Astrocyte of the cerebellum (primary cell): Measurements from ENCODE around the gene IRF6.
A peak's percentile ranks its signal among the peaks of the same experiment; 100 is the strongest.
"Not testable (repeated sequence)": the region's sequence is repeated elsewhere in the genome, so short reads cannot be mapped to it uniquely, and the experiment has no call there.

Experiments used
- DNase-seq: peaks from one replicate; pipeline ENCODE4 v3.0.0-alpha.2; 2011; ENCODE audit warnings: low read depth
- H3K4me3 ChIP-seq: 2 replicates; pipeline ENCODE4 v1.5.1; 2011; ENCODE audit warnings: mild to moderate bottlenecking, low read depth, low read length, moderate library complexity
- CTCF ChIP-seq: IDR thresholded peaks from 2 replicates; pipeline ENCODE4 v1.5.1; 2012; ENCODE audit warnings: low read length, low read depth, moderate library complexity, mild to moderate bottlenecking; ENCODE audit errors: missing control alignments
- in situ Hi-C: cut with HindIII; loops from 2 replicates; pipeline ENCODE4 v1.10.0; 2017; ENCODE audit warnings: low sequenced_read_pairs

Gene IRF6

GRCh38 chr1:209805341-209805781, 581 bp downstream of the IRF6 start:
- no peak for DNase-seq
- in situ Hi-C loops, result no loop called here
- no peak for TF ChIP-seq CTCF
- H3K4me3 ChIP-seq, result peak overlapping the region; percentile 36

GRCh38 chr1:209803568-209803967, 2.4 kb downstream of the IRF6 start:
- no peak for TF ChIP-seq CTCF
- in situ Hi-C loops, result no loop called here
- no peak for DNase-seq
- no peak overlapping the region for H3K4me3 ChIP-seq

GRCh38 chr1:209802780-209803152, 3.2 kb downstream of the IRF6 start:
- no peak for TF ChIP-seq CTCF
- in situ Hi-C loops, result no loop called here
- no peak for DNase-seq
- H3K4me3 ChIP-seq, result no peak overlapping the region

GRCh38 chr1:209802117-209802779, 3.7 kb downstream of the IRF6 start:
- no peak for DNase-seq
- TF ChIP-seq CTCF, result no peak
- in situ Hi-C loops, result no loop called here

GRCh38 chr1:209800984-209801834, 4.7 kb downstream of the IRF6 start:
- no peak for DNase-seq
- in situ Hi-C loops, result no loop called here
- no peak for TF ChIP-seq CTCF
- no peak overlapping the region for H3K4me3 ChIP-seq

More at GRCh38 chr1:209802117-209802779, 3.7 kb downstream of the IRF6 start:
- H3K4me3 ChIP-seq, result no peak overlapping the region

GRCh38 chr1:209797978-209798639, 7.8 kb downstream of the IRF6 start:
- DNase-seq, result no peak
- TF ChIP-seq CTCF, result no peak
- no peak overlapping the region for H3K4me3 ChIP-seq
- in situ Hi-C loops, result no loop called here

GRCh38 chr1:209793711-209794110, 12.2 kb downstream of the IRF6 start:
- DNase-seq, H3K4me3 ChIP-seq, in situ Hi-C loops: not testable (repeated sequence)
